ENCODE measurements around the gene TMC7. TPM values are rescaled to one million over a fixed set of nuclear protein-coding genes. Genes with fewer than 3 reads are reported as not detected.

Gene TMC7
- total RNA-seq, 1 experiment from 2014 or later: 5.2 TPM

DNA sequence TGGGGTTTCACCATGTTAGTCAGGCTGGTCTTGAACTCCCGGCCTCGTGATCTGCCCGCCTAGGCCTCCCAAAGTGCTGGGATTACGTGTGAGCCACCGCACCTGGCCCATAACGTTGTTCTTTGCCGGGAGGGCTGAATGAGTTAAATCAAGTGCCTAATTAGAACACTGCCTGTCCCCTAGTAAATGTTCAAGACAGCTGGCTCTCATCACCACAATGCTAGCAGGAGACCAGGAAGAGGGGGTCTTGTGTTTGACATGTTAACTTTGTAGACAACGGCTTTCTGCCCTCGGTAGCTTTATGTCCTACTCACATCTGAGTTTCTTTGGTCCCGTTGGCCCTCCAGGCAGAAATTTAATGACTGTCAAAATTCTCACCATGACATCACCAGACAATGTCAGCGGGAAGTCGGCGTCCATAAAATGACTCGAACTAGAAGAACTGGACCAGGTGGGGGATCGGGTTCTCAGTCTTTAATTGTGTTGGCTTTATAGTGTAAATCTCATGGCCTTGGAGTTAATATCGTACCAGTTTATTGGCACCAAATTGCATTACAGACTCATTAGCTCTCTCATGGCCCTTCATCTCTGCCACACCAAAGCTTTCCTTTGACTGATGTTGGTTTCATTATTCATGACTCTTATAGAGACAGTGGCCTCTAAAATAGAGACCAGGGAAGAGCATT lies 118.6 kb downstream of the TMC7 start:
- intact Hi-C loops (cut with micrococcal nuclease): no loop called here
- CTCF ChIA-PET: interaction anchor here (0.8 kb wide), 1 partner anchor 8 kb away, joined by 3 read pairs; no protein-coding TSS in a partner anchor
- BruUV-seq (replicated peaks): no TSS peak

DNA sequence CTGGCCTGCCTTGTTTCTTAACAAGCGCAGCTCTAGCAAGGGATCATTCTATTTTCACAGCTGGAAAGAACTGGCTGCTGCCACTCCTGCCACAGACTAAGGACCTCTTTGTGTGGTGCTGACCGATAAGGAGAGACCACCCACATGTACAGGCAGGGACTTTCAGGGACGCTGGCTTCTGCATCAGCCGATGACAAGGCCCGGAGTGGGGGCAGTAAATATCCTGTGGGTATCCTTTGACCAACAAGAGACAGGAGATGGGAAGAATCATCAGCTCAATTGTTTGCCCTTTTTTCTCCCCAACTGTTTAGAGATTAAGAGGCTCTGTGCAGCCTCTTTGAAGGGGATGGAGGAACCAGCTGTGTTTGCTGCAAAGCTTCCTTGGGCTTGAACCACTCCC lies 120.9 kb downstream of the TMC7 start:
- Histone ChIP-seq H3K9me2 (ENCODE audit: insufficient read depth) (no peaks in the 10 kb centered on the region), H3K79me2 (ENCODE audit: insufficient read depth, low read length) (no peaks in the 10 kb centered on the region), H3K9me3 (ENCODE audit: control insufficient read depth in 1 of 2, insufficient read depth in 1 of 2, low read depth in 1 of 2, low read length in 2 of 2) (no peaks in the 10 kb centered on the region), H3K4me2 (ENCODE audit: low read length) (no peak overlapping the region), H3K4me3 (replicated peaks in 1 of 2; ENCODE audit: low read depth in 1 of 2, low read length in 2 of 2) (no peak overlapping the region), H3K27me3 (ENCODE audit: insufficient read depth, low read length) (no peaks in the 10 kb centered on the region), H2AFZ (ENCODE audit: low read depth, low read length, poor library complexity, severe bottlenecking) (no peak overlapping the region), H3K9ac (ENCODE audit: low read length) (no peak overlapping the region), H3K4me1 (ENCODE audit: control insufficient read depth in 1 of 2, insufficient read depth in 2 of 2, low read length in 2 of 2) (peaks cover 20 to 54% of the 10 kb centered on the region in 2 experiments), H3K36me3 (ENCODE audit: control insufficient read depth in 1 of 2, insufficient read depth in 2 of 2, low read length in 2 of 2) (no peaks in the 10 kb centered on the region), H4K20me1 (ENCODE audit: insufficient read depth) (no peaks in the 10 kb centered on the region), H3K27ac (ENCODE audit: low read depth, low read length) (no peak overlapping the region)
- RAD21 ChIA-PET (ENCODE audit: low non-redundant PET in 1 of 2, low total read pairs in 2 of 2, uncharacterized antibody in 2 of 2, unreplicated experiment in 2 of 2): no interaction called here
- intact Hi-C loops (cut with micrococcal nuclease): no loop called here
- CTCF ChIA-PET: interaction anchor here (1.2 kb wide), 1 partner anchor 10 kb away, joined by 4 read pairs; no protein-coding TSS in a partner anchor
- TF ChIP-seq ZNF274 (IDR thresholded peaks at IDR 0.05; ENCODE audit: low read depth, low read length): no peak
- DNase-seq (ENCODE audit: low read depth, low spot score) (no peak), ATAC-seq (no peak)
- POLR2A ChIA-PET: no interaction called here
- no TSS peak for BruUV-seq (replicated peaks)

More for the DNA sequence above, 118.6 kb downstream of the TMC7 start:
- Histone ChIP-seq H3K4me2 (ENCODE audit: low read length) (peak overlapping the region; percentile 62), H3K4me3 (replicated peaks in 1 of 2; ENCODE audit: low read depth in 1 of 2, low read length in 2 of 2) (no peak overlapping the region), H3K9me2 (ENCODE audit: insufficient read depth) (no peaks in the 10 kb centered on the region), H4K20me1 (ENCODE audit: insufficient read depth) (no peaks in the 10 kb centered on the region), H3K79me2 (ENCODE audit: insufficient read depth, low read length) (no peaks in the 10 kb centered on the region), H3K36me3 (ENCODE audit: control insufficient read depth in 1 of 2, insufficient read depth in 2 of 2, low read length in 2 of 2) (0 out of 4 replicates have a peak, but pooled peaks cover 0 to 3% of the 10 kb centered on the region in 2 experiments), H3K9ac (ENCODE audit: low read length) (0 out of 2 replicates have a peak overlapping the region, but pooled peaks have one; percentile 9), H3K27ac (ENCODE audit: low read depth, low read length) (no peak overlapping the region), H3K9me3 (ENCODE audit: control insufficient read depth in 1 of 2, insufficient read depth in 1 of 2, low read depth in 1 of 2, low read length in 2 of 2) (peaks cover 0 to 10% of the 10 kb centered on the region in 2 experiments; a peak in 3 of 4 replicates), H3K4me1 (ENCODE audit: control insufficient read depth in 1 of 2, insufficient read depth in 2 of 2, low read length in 2 of 2) (peaks cover 6 to 33% of the 10 kb centered on the region in 2 experiments), H2AFZ (ENCODE audit: low read depth, low read length, poor library complexity, severe bottlenecking) (peak overlapping the region; percentile 37), H3K27me3 (ENCODE audit: insufficient read depth, low read length) (no peaks in the 10 kb centered on the region)
- POLR2A ChIA-PET: no interaction called here
- ATAC-seq (peak; percentile 34; the same call in 1 of the 2 replicates), DNase-seq (ENCODE audit: low read depth, low spot score) (no peak)
- TF ChIP-seq SP1 (IDR thresholded peaks at IDR 0.05; ENCODE audit: low read depth): 0 out of 2 replicates have a peak, but pooled peaks have one; percentile 37
- peak; percentile 42; the same call in 1 of the 2 replicates for TF ChIP-seq FOSL1 (IDR thresholded peaks at IDR 0.05; ENCODE audit: low read depth)
- TF ChIP-seq EZH2phosphoT487 (IDR thresholded peaks at IDR 0.05; ENCODE audit: borderline replicate concordance): no peak
- TF ChIP-seq POLR2A (IDR thresholded peaks at IDR 0.05; ENCODE audit: borderline replicate concordance, extremely low read depth, insufficient read depth, insufficient read length): no peak
- TF ChIP-seq JUND (IDR thresholded peaks at IDR 0.05): peak; percentile 43; the same call in 1 of the 2 replicates
- RAD21 ChIA-PET (ENCODE audit: low non-redundant PET in 1 of 2, low total read pairs in 2 of 2, uncharacterized antibody in 2 of 2, unreplicated experiment in 2 of 2): no interaction called here
